H1 (cell line): ENCODE measurements around the gene SETDB2.

ENCODE experiments used
- ATF3 ChIP-seq: IDR thresholded peaks from 2 replicates; pipeline ENCODE4 v1.6.1; 2011; ENCODE audit warnings: low read depth, mild to moderate bottlenecking, low read length; ENCODE audit not compliant: insufficient read depth
- BCL11A ChIP-seq, 2 experiments: IDR thresholded peaks; one replicate each; pipeline ENCODE4 v1.6.1; 2011; ENCODE audit warnings: low read depth in 2 of 2, low read length in 2 of 2, mild to moderate bottlenecking in 2 of 2
- CTCF ChIP-seq, 3 experiments: IDR thresholded peaks; 1 replicate in 2 of 3; 2 replicates in 1 of 3; pipeline versions ENCODE4 v1.5.1 to v1.6.1; 2011; ENCODE audit warnings: low read length in 3 of 3, mild to moderate bottlenecking in 3 of 3, inconsistent platforms in 2 of 3, low read depth in 1 of 3, moderate library complexity in 1 of 3; ENCODE audit not compliant: insufficient read depth in 1 of 3; ENCODE audit errors: control extremely low read depth in 1 of 3
- EZH2 ChIP-seq: fragments of 200-600 bp; sonication (generic); IDR thresholded peaks from 2 replicates; pipeline ENCODE4 v1.7.1; 2012; ENCODE audit warnings: low read depth, mild to moderate bottlenecking, moderate library complexity, low read length, inconsistent platforms; ENCODE audit not compliant: severe bottlenecking
- JUND ChIP-seq: IDR thresholded peaks from 2 replicates; pipeline ENCODE4 v1.6.1; 2011; ENCODE audit warnings: mild to moderate bottlenecking, improper control_type of control experiment, low read length
- KDM1A ChIP-seq: fragments of 200-600, 300-600 bp; sonication (generic); IDR thresholded peaks from 2 replicates; pipeline ENCODE4 v1.7.1; 2016; ENCODE audit warnings: mild to moderate bottlenecking, low read length, borderline replicate concordance
- MAX ChIP-seq: IDR thresholded peaks from 2 replicates; pipeline ENCODE4 v1.6.1; 2012; ENCODE audit warnings: inconsistent platforms
- NRF1 ChIP-seq: IDR thresholded peaks from 2 replicates; pipeline ENCODE4 v1.6.1; 2011; ENCODE audit warnings: mild to moderate bottlenecking, low read depth, low read length, improper control_type of control experiment
- POLR2AphosphoS5 ChIP-seq: IDR thresholded peaks from 2 replicates; pipeline ENCODE4 v1.6.1; 2011; ENCODE audit warnings: low read depth, low read length
- POU5F1 ChIP-seq: IDR thresholded peaks from 2 replicates; pipeline ENCODE4 v1.6.1; 2011; ENCODE audit warnings: low read depth, mild to moderate bottlenecking, low read length, moderate library complexity
- SUZ12 ChIP-seq: fragments of 200-600 bp; sonication (generic); IDR thresholded peaks from 2 replicates; pipeline ENCODE4 v1.6.1; 2012; ENCODE audit warnings: mild to moderate bottlenecking, inconsistent platforms, low read length, moderate library complexity, mixed read lengths
- TCF12 ChIP-seq: IDR thresholded peaks from 2 replicates; pipeline ENCODE4 v1.6.1; 2011; ENCODE audit warnings: low read depth, mild to moderate bottlenecking, low read length

GRCh38 chr13:49455007-49455398, 10.9 kb downstream of the SETDB2 start:
- TF ChIP-seq CTCF (IDR thresholded peaks at IDR 0.05; ENCODE audit: control extremely low read depth in 1 of 3, insufficient read depth in 1 of 3, low read depth in 1 of 3, low read length in 3 of 3) (no peak), POLR2AphosphoS5 (no peak), POU5F1 (no peak), BCL11A (IDR thresholded peaks at IDR 0.05; ENCODE audit: low read depth in 2 of 2, low read length in 2 of 2) (no peak), SUZ12 (no peak), TCF12 (no peak), JUND (no peak), ATF3 (no peak), NRF1 (no peak), MAX (no peak), EZH2 (no peak), KDM1A (no peak)
